ENCODE data around the gene CHST3.

The CHST3 gene

DNA sequence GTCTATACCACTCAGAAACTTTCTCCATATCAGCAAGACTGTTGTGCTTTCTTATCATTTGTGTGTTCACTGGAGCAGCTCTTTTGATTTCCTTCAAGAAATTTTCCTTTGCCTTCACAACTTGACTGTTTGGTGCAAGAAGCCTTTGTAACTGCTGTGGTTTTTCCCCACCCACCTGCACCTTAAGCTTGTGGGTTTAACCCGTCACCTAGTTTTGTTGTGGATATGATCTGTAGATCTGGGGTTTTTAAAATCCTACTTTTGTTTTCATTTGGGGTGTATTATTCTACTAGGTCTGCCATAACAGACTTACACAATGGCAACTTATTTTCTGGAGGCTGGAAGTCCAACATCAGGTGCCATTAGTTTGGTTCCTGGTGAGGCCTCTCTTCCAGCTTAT, 30.5 kb upstream of the CHST3 start:
- H3K27me3 ChIP-seq (ENCODE audit: control insufficient read depth, insufficient read depth, low read length): no peaks in the 10 kb centered on the region
- H3K4me1 ChIP-seq (ENCODE audit: control insufficient read depth, insufficient read depth, low read length): no peaks in the 10 kb centered on the region
- H3K27ac ChIP-seq (ENCODE audit: low read depth, low read length): no peak overlapping the region
- H3K9ac ChIP-seq (ENCODE audit: low read length): no peak overlapping the region
- no peak overlapping the region for H3K4me3 ChIP-seq (ENCODE audit: low read length)
- H3K36me3 ChIP-seq (ENCODE audit: control insufficient read depth, insufficient read depth, low read length): no peaks in the 10 kb centered on the region

DNA sequence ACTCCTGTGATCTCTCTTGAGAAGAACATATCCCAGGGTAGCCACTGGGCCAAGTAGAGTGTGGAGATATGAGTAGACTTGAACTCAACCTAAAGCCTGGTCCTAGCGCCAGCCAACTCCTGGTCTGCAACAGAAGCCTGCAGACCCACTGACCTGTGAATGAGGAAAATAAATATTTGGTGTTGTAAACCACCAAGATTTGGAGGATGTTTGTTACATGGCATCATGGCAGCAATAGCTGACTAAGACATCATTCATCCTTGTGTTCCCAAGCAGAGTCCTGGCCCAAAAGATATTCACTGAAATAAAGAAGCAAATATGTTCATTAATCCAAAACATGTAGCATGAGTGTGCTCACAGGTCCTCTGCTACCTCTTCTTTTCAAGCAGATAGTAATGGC, 26.0 kb upstream of the CHST3 start:
- H3K27ac ChIP-seq (ENCODE audit: low read depth, low read length): no peak overlapping the region
- no peaks in the 10 kb centered on the region for H3K36me3 ChIP-seq (ENCODE audit: control insufficient read depth, insufficient read depth, low read length)
- no peaks in the 10 kb centered on the region for H3K27me3 ChIP-seq (ENCODE audit: control insufficient read depth, insufficient read depth, low read length)
- no peaks in the 10 kb centered on the region for H3K4me1 ChIP-seq (ENCODE audit: control insufficient read depth, insufficient read depth, low read length)
- H3K4me3 ChIP-seq (ENCODE audit: low read length): no peak overlapping the region
- no peak overlapping the region for H3K9ac ChIP-seq (ENCODE audit: low read length)

DNA sequence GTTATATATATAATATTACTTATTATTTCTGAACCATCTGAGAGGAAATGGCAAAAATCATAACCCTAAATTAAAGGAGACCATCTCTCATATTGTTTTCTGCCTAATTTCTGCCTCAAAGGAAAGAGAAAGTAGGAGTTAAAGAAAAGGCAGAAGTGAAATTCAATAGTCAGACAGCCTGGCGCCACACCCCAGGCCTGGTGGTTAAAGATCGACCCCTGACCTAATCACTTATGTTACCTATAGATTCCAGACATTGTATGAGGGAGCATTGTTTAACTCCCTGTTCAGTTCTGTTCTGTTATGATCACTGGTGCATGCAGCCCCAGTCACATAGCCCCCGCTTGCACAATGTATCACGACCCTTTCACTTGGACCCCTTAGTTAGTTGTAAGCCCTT, 24.9 kb upstream of the CHST3 start:
- H3K27me3 ChIP-seq (ENCODE audit: control insufficient read depth, insufficient read depth, low read length): no peaks in the 10 kb centered on the region
- H3K4me1 ChIP-seq (ENCODE audit: control insufficient read depth, insufficient read depth, low read length): no peaks in the 10 kb centered on the region
- no peak overlapping the region for H3K27ac ChIP-seq (ENCODE audit: low read depth, low read length)
- no peak overlapping the region for H3K9ac ChIP-seq (ENCODE audit: low read length)
- H3K4me3 ChIP-seq (ENCODE audit: low read length): no peak overlapping the region
- H3K36me3 ChIP-seq (ENCODE audit: control insufficient read depth, insufficient read depth, low read length): no peaks in the 10 kb centered on the region

- Histone ChIP-seq H3K4me1 (ENCODE audit: control insufficient read depth, insufficient read depth, low read length) (no peaks in the 10 kb centered on the region), H3K36me3 (ENCODE audit: control insufficient read depth, insufficient read depth, low read length) (no peaks in the 10 kb centered on the region), H3K27ac (ENCODE audit: low read depth, low read length) (no peak overlapping the region), H3K27me3 (ENCODE audit: control insufficient read depth, insufficient read depth, low read length) (no peaks in the 10 kb centered on the region), H3K4me3 (ENCODE audit: low read length) (no peak overlapping the region), H3K9ac (ENCODE audit: low read length) (no peak overlapping the region)
These were observed 24.2 kb upstream of the CHST3 start for GRCh38 chr10:71939861-71940474.

GRCh38 chr10:71940752-71941151, 23.4 kb upstream of the CHST3 start:
- Histone ChIP-seq H3K4me3 (ENCODE audit: low read length) (no peak overlapping the region), H3K9ac (ENCODE audit: low read length) (no peak overlapping the region), H3K27me3 (ENCODE audit: control insufficient read depth, insufficient read depth, low read length) (no peaks in the 10 kb centered on the region), H3K4me1 (ENCODE audit: control insufficient read depth, insufficient read depth, low read length) (no peaks in the 10 kb centered on the region), H3K36me3 (ENCODE audit: control insufficient read depth, insufficient read depth, low read length) (no peaks in the 10 kb centered on the region), H3K27ac (ENCODE audit: low read depth, low read length) (no peak overlapping the region)

- Histone ChIP-seq H3K27ac (ENCODE audit: low read depth, low read length) (no peak overlapping the region), H3K27me3 (ENCODE audit: control insufficient read depth, insufficient read depth, low read length) (no peaks in the 10 kb centered on the region), H3K9ac (ENCODE audit: low read length) (no peak overlapping the region), H3K36me3 (ENCODE audit: control insufficient read depth, insufficient read depth, low read length) (no peaks in the 10 kb centered on the region), H3K4me1 (ENCODE audit: control insufficient read depth, insufficient read depth, low read length) (no peaks in the 10 kb centered on the region), H3K4me3 (ENCODE audit: low read length) (no peak overlapping the region)
These were observed 22.9 kb upstream of the CHST3 start for GRCh38 chr10:71941318-71941717.

GRCh38 chr10:71945819-71946474, 18.2 kb upstream of the CHST3 start:
- Histone ChIP-seq H3K27ac (ENCODE audit: low read depth, low read length) (no peak overlapping the region), H3K27me3 (ENCODE audit: control insufficient read depth, insufficient read depth, low read length) (no peaks in the 10 kb centered on the region)

DNA sequence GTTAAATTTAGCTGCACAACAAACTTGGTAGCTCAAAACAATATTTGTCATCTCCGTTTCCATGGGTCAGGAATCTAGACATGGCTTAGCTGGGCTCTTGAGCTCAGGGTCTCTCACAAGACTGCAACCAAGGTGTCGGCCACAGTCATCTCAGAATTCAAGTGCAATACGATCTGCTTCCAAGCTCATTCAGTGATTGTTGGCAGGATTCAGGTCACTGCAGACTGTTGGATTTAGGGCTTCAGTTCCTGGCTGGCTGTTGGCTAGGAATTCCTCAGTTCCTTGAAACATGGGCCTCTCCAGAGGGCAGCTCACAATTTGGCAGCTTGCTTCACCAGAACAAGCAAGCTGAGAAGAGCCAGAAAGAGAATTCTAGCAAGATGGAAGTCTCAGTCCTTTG, 17.5 kb upstream of the CHST3 start:
- no peaks in the 10 kb centered on the region for H3K27me3 ChIP-seq (ENCODE audit: control insufficient read depth, insufficient read depth, low read length)
- no peaks in the 10 kb centered on the region for H3K36me3 ChIP-seq (ENCODE audit: control insufficient read depth, insufficient read depth, low read length)
- no peak overlapping the region for H3K27ac ChIP-seq (ENCODE audit: low read depth, low read length)
- H3K4me1 ChIP-seq (ENCODE audit: control insufficient read depth, insufficient read depth, low read length): no peaks in the 10 kb centered on the region
- no peak overlapping the region for H3K4me3 ChIP-seq (ENCODE audit: low read length)
- no peak overlapping the region for H3K9ac ChIP-seq (ENCODE audit: low read length)

More at GRCh38 chr10:71945819-71946474, 18.2 kb upstream of the CHST3 start:
- Histone ChIP-seq H3K4me3 (ENCODE audit: low read length) (no peak overlapping the region), H3K4me1 (ENCODE audit: control insufficient read depth, insufficient read depth, low read length) (no peaks in the 10 kb centered on the region), H3K36me3 (ENCODE audit: control insufficient read depth, insufficient read depth, low read length) (no peaks in the 10 kb centered on the region), H3K9ac (ENCODE audit: low read length) (no peak overlapping the region)

- Histone ChIP-seq H3K9ac (ENCODE audit: low read length) (no peak overlapping the region), H3K27ac (ENCODE audit: low read depth, low read length) (no peak overlapping the region), H3K4me3 (ENCODE audit: low read length) (no peak overlapping the region), H3K36me3 (ENCODE audit: control insufficient read depth, insufficient read depth, low read length) (no peaks in the 10 kb centered on the region), H3K27me3 (ENCODE audit: control insufficient read depth, insufficient read depth, low read length) (no peaks in the 10 kb centered on the region), H3K4me1 (ENCODE audit: control insufficient read depth, insufficient read depth, low read length) (no peaks in the 10 kb centered on the region)
These were observed 15.6 kb upstream of the CHST3 start for GRCh38 chr10:71948496-71949067.

GRCh38 chr10:71950683-71951082, 13.5 kb upstream of the CHST3 start:
- Histone ChIP-seq H3K4me3 (ENCODE audit: low read length) (no peak overlapping the region), H3K36me3 (ENCODE audit: control insufficient read depth, insufficient read depth, low read length) (no peaks in the 10 kb centered on the region), H3K9ac (ENCODE audit: low read length) (no peak overlapping the region), H3K4me1 (ENCODE audit: control insufficient read depth, insufficient read depth, low read length) (no peaks in the 10 kb centered on the region), H3K27me3 (ENCODE audit: control insufficient read depth, insufficient read depth, low read length) (no peaks in the 10 kb centered on the region), H3K27ac (ENCODE audit: low read depth, low read length) (no peak overlapping the region)

DNA sequence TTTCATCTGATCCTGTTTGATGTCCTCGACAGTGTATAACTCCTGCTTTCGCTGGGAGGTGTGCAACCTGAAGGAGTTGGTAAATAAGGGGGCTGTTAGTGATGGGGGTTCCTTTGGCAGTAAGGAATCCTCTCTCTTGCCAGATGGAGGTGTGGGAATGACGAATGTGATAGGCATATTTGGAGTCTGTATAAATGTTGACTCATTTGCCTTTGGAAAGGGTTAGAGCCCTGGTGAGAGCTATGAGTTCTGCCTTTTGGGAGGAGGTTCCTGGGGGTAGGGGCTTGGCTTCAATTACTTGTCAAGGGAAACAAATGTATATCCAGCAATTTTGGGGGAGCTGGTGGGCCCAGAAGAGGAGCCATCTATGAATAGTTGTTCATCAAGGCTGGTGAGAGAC, 11.4 kb upstream of the CHST3 start:
- Histone ChIP-seq H3K27ac (ENCODE audit: low read depth, low read length) (no peak overlapping the region), H3K36me3 (ENCODE audit: control insufficient read depth, insufficient read depth, low read length) (no peaks in the 10 kb centered on the region), H3K4me1 (ENCODE audit: control insufficient read depth, insufficient read depth, low read length) (no peaks in the 10 kb centered on the region), H3K27me3 (ENCODE audit: control insufficient read depth, insufficient read depth, low read length) (no peaks in the 10 kb centered on the region), H3K9ac (ENCODE audit: low read length) (no peak overlapping the region), H3K4me3 (ENCODE audit: low read length) (no peak overlapping the region)

- no peak overlapping the region for H3K9ac ChIP-seq (ENCODE audit: low read length)
- H3K27ac ChIP-seq (ENCODE audit: low read depth, low read length): no peak overlapping the region
- no peak overlapping the region for H3K4me3 ChIP-seq (ENCODE audit: low read length)
- H3K36me3 ChIP-seq (ENCODE audit: control insufficient read depth, insufficient read depth, low read length): no peaks in the 10 kb centered on the region
- no peaks in the 10 kb centered on the region for H3K4me1 ChIP-seq (ENCODE audit: control insufficient read depth, insufficient read depth, low read length)
- no peaks in the 10 kb centered on the region for H3K27me3 ChIP-seq (ENCODE audit: control insufficient read depth, insufficient read depth, low read length)
These were observed 6.5 kb upstream of the CHST3 start for GRCh38 chr10:71957546-71958275.

Data from rectal smooth muscle tissue (tissue), 1 donor.